Left cardiac atrium (tissue), 4 donors: ENCODE measurements around the gene TAOK2. TPM values are rescaled to one million over a fixed set of nuclear protein-coding genes. Genes with fewer than 3 reads are reported as not detected.
A peak's percentile ranks its signal among the peaks of the same experiment; 100 is the strongest.

Experiments
- ATAC-seq, 2 donors: fragments of 200-7000 bp; cut with Tn5 transposase; one replicate each; pipeline ENCODE4 v1.9.1; 2020; ENCODE audit warnings: mild to moderate bottlenecking in 2 of 2, moderate library complexity in 2 of 2
- DNase-seq: peaks from one replicate; pipeline ENCODE4 v3.0.0-alpha.2; 2020
- intact Hi-C, 2 donors: fragments of 100-400 bp; cut with DNase I; formaldehyde crosslinking; loops; one replicate each; pipeline versions ENCODE4 v1.14.1 to v1.15.1; 2022 to 2023
- total RNA-seq, 2 donors: library from RNA; stranded (reverse); fragmentation: NEBNext Ultra II Directional; extraction: Animal tissue kit (Norgen Biotek cat#: 25700); gene quantifications; one replicate each; pipeline ENCODE4 v1.2.1, GENCODE V29; 2021
- donor health status: DM: no; HTN: yes; CAD: no.
- donor health status: DM: no; HTN: yes; CAD: no; lungs with severe emphysema.
- donor health status: DM: yes; HTN: yes; CAD: no.
- donor health status: Dilated cardiomyopathy.

TAOK2 gene
- total RNA-seq, 2 donors from 2014 or later, result 33.6 to 45.8 TPM

DNA sequence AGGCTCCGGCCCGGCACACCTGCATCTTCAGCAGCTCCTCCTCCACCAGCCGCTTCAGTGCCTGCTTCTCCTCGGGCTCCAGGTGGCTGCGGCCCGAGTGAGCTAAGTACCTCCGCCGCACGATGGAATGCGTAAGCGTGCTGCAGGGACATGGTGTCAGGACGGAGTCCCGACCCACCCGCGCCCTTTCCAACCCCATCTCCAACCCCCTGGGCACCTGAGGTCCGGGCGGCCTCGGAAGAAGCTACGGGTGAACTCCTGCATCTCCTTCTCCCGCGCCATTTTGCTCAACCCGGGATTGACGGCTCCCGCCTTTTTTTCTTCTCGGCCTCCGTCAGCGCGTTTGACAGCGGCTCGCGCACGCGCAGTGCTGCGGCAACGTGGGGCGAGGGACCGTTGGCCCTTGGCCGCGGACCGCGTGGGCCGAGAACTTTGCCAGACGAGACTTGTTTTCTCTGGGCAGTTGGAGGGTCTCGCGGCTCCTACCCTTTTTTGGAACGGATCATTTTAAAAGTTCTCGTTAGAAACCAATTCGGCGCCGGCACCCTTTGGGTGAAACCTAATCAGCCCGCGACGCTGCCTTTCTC lies 21.7 kb downstream of the TAOK2 start, which contains the start of gene HIRIP3:
Gene HIRIP3 (minus strand): TSS at position 294 of the 587 bp plus-strand sequence. CDS start 12 bp downstream, at position 282.
- DNase-seq, result peak; percentile 92
- intact Hi-C loops, result loop anchor here in 1 of 2 donors (10.0 kb wide), 1 partner anchor 71 kb away; the partner anchor contains the start of gene KCTD13
- peak; percentile 81 to 87 for ATAC-seq

- DNase-seq (peak; percentile 99), ATAC-seq (peak; percentile 98 to 99)
- intact Hi-C loops, result loop anchor here (2.0 to 10.0 kb wide), 2 partner anchors 33 to 71 kb away; partner anchors contain the start of genes KCTD13 (in 1 of the 2) and TMEM219 (in 1 of the 2)
Observed at GRCh38 chr16:29995911-29996765, 22.5 kb downstream of the TAOK2 start, which contains the start of gene INO80E. INO80E (plus strand) TSS chr16:29996241; CDS start chr16:29996311, 70 bp downstream.

- DNase-seq, result no peak
- intact Hi-C loops, result loop anchor here (2.0 to 10.0 kb wide), 2 partner anchors 34 to 72 kb away; partner anchors contain the start of genes KCTD13 (in 1 of the 2) and TMEM219 (in 1 of the 2)
- ATAC-seq, result no peak
Observed at GRCh38 chr16:29996766-29997250, 23.1 kb downstream of the TAOK2 start.

DNA sequence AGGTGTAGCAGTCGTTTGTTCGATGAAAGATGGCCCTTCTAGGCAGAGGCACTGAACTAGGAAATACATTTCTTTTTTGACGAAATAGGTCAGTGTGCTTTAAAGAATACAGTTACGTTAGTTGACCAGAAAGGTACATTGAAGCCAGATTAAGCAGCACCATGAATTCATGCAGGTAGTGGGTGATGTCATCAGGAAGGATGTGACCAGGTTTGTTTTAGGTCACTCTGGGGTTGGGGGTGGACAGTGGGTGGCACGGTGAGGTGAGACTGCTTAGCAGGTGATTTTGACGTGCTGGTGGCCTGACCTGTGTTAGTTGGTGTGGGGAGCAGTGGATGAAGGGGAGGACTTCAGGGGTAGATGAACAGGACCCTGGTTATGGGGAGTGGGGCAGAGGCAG lies 25.9 kb downstream of the TAOK2 start:
- DNase-seq, result no peak
- no peak for ATAC-seq
- intact Hi-C loops, result loop anchor here in 1 of 2 donors (10.0 kb wide), 2 partner anchors 75 to 135 kb away; partner anchors contain the start of genes CDIPT and KCTD13

- DNase-seq (no peak), ATAC-seq (no peak)
- intact Hi-C loops, result loop anchor here in 1 of 2 donors (10.0 kb wide), 1 partner anchor 136 kb away; the partner anchor contains the start of gene CDIPT
Observed at GRCh38 chr16:30000735-30001631, 27.3 kb downstream of the TAOK2 start.

GRCh38 chr16:30002614-30003346 lies 29.1 kb downstream of the TAOK2 start:
- intact Hi-C loops, result loop anchor here in 1 of 2 donors (10.0 kb wide), 1 partner anchor 138 kb away; the partner anchor contains the start of gene CDIPT
- ATAC-seq (no peak), DNase-seq (no peak)

DNA sequence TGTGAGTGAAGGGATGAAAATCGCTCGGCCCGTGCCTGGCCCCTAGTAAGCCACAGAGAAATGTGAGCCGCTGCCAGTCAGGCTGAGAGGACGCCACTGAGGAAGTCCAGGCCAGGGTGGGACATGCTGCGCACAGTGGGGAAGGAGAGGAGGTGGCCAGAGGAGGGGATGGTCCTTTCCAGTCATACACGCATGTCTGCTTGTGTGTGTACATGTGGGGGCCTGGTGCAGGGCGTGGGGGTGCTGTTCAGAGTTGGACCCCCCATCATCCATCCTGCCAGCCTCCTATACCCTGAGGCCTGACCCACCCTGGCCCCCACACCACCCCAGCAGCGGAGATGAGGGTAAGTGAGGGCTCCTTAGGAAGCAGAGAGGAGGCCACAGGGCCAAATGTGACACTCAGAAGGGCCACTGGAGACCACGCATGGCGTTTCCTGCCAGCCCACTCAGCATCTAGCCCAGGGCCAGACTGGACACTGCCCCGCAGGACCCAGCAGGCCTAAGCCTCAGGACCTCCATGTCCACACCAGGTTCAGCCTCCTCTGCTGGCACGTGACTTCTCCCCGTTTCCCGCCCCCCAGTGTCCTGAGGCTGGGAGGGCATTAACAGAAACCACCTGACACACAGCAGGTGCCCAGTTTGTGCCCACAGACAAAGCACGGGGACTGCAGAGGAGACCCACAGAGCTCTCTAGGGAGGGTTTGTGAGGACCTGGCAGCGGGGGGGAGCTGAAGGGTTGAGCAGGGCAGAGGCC lies 30.2 kb downstream of the TAOK2 start:
- ATAC-seq, result no peak
- intact Hi-C loops, result loop anchor here in 1 of 2 donors (10.0 kb wide), 1 partner anchor 139 kb away; the partner anchor contains the start of gene CDIPT

GRCh38 chr16:30004424-30004776 lies 30.7 kb downstream of the TAOK2 start:
- intact Hi-C loops, result loop anchor here in 1 of 2 donors (10.0 kb wide), 1 partner anchor 140 kb away; the partner anchor contains the start of gene CDIPT
- no peak for ATAC-seq
- DNase-seq, result no peak

More for the DNA sequence above, 30.2 kb downstream of the TAOK2 start:
- DNase-seq, result no peak

DNA sequence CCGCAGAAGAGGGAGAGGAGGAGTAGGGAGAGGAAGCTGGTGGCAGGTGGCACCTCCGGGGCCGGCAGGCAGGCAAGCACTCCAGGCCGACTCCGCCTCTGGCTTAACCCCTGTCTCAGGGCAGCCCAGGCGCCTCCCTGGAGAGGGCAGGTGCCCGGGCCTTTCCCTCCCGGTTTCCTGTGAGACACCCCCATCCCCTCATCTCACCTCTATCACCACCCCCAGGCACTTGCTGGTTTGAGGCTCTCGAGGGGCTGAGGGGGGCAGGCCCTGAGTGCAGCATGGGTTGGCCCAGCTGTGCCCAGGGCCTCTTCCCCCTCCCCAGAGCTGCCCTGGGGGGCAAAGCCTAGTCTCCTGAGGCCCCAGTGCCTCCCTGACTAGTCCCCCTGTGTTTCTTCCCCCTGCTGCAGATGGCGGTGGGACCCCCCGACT lies 31.2 kb downstream of the TAOK2 start:
- intact Hi-C loops, result loop anchor here in 1 of 2 donors (10.0 kb wide), 1 partner anchor 140 kb away; the partner anchor contains the start of gene CDIPT
- DNase-seq, result no peak
- peak; percentile 3 to 13 for ATAC-seq

DNA sequence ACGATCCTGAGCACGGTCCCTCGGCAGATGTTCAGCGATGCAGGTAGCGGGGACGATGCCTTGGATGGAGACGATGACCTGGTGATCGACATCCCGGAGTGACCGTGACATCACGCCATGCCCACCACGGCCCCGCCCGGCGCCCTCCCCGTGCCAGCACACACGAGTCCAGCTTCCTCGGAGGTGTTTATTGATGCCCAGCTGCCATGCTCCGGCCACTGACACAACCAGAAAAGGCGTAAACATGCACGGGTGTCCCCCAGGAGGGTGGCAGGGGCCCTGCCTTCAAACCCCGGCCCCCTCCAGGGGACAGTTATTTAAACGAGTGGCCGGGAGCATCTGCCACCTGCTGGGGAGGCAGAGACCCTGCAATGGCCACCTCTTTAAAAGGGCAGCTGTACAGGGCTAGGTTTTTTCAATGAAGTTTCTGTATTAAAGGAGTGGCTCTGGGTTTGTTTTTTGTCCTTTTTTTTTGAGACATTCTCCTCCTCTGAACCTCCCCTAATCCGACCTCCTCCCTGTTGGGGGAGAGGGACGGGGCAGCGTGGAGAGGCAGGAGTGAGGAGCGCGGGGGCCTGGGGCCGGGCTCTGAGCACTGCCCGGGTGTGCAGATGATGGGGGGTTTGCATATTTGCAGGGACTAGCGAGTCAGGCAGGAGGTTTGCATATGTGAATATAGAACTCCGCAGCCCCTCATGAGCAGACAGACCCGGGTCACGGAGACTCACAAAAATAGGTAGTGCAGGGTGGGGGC lies 31.9 kb downstream of the TAOK2 start:
- peak; percentile 36 to 62 for ATAC-seq
- intact Hi-C loops, result loop anchor here in 1 of 2 donors (10.0 kb wide), 1 partner anchor 141 kb away; the partner anchor contains the start of gene CDIPT
- DNase-seq, result no peak

DNA sequence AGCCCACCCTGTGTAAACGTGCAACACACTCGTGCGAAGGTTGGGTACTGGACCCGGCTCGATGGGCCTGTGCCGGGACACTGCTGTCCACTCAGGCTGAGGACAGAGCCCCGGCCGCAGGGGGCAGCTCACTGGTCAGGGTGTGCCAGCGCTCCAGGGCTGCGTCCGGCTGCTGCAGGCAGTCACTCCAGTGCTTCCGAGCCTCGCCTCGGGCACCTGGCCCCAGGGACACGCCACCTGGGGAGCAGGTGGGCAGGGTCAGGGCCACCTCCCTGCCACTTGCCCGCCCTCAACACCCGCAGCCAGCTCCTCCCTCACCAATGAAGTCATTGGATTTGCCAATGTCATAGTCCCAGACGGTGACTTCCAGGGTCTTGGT lies 32.4 kb downstream of the TAOK2 start:
- no peak for ATAC-seq
- intact Hi-C loops, result loop anchor here in 1 of 2 donors (10.0 kb wide), 1 partner anchor 141 kb away; the partner anchor contains the start of gene CDIPT
- no peak for DNase-seq

- ATAC-seq (no peak), DNase-seq (no peak)
- intact Hi-C loops, result loop anchor here in 1 of 2 donors (10.0 kb wide), 1 partner anchor 142 kb away; the partner anchor contains the start of gene CDIPT
Observed at GRCh38 chr16:30006659-30007377, 33.1 kb downstream of the TAOK2 start.

- intact Hi-C loops, result loop anchor here in 1 of 2 donors (10.0 kb wide), 1 partner anchor 143 kb away; the partner anchor contains the start of gene CDIPT
- no peak for DNase-seq
- no peak for ATAC-seq
Observed at GRCh38 chr16:30007378-30007895, 33.8 kb downstream of the TAOK2 start.

- no peak for ATAC-seq
- DNase-seq, result no peak
- intact Hi-C loops, result loop anchor here in 1 of 2 donors (10.0 kb wide), 1 partner anchor 144 kb away; the partner anchor contains the start of gene CDIPT
Observed at GRCh38 chr16:30009085-30009862, 35.6 kb downstream of the TAOK2 start.
